Measurements from ENCODE around the gene EMX2.

Gene EMX2

DNA sequence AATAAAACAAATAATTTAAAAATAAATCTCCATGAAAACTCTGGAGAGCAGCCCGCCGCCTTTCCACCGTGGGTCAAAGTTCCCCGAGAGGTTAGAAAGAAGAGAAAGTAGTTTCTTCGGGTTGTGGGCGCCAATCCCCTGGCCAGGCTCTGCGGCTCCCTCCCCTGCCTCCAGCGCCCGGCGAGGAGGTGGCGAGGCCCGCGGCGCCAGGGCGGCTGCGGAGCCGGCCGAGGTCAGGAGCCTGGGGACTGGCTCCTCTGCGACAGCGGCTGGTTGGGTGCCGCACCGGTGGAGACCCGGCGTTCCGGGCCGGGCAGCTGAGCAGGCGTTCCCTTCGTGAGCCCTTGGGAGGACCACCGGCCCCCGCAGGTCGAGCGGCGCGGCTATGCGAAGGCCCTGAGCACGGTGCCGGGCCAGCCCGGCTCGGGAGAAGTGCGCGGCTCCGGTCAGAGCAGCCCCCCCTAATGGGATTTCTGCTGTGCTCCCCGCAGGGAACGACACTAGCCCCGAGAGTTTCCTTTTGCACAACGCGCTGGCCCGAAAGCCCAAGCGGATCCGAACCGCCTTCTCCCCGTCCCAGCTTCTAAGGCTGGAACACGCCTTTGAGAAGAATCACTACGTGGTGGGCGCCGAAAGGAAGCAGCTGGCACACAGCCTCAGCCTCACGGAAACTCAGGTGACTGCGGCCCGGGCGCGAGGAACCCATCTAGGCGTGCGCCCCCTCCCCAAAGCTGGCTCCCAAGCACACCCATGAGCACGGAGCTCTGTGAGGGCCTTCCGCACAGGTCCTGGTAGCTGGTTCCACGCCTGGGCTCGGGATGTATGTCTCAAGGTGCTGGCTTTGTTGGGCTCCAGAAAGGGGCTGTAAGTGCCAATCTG, 2.8 kb downstream of the EMX2 start:
- no peak for DNase-seq

GRCh38 chr10:117546020-117546580, 3.6 kb downstream of the EMX2 start:
- DNase-seq: no peak

- no peak for DNase-seq
Observed at GRCh38 chr10:117546581-117547015, 4.1 kb downstream of the EMX2 start.

DNA sequence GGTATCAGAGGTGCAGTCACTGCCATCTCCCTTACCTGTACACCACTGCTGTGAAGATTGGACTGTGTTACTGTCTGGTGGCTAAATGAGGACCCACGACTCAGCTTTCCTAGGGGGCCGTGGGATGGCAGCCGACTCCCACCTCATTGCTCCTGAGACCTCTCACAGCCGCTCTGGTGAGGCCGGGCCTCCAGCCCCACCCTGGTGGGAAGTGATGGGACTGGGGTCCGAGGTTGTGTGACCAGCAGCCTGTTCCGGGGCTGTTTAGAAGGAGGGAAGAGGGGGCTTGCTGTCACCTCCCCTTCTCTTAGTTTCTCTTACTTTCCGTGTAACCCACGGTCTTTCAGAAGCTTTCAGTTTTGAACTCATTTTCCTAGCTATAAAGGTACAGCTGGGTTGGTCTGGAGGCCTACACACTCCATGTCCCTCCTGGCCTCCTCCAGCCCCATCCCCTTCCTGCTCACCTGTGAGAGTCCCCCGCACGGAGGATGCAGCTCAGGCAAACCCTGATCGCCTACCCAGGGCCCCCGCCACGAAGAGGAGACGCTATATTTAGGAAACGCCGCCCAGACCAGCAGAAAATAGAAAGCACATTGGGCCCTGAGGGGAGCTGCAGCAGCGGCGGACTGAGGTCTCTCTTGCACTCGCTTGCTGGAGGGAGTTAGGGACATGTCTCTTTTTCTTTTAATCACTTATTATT, 4.6 kb downstream of the EMX2 start:
- DNase-seq: no peak

DNA sequence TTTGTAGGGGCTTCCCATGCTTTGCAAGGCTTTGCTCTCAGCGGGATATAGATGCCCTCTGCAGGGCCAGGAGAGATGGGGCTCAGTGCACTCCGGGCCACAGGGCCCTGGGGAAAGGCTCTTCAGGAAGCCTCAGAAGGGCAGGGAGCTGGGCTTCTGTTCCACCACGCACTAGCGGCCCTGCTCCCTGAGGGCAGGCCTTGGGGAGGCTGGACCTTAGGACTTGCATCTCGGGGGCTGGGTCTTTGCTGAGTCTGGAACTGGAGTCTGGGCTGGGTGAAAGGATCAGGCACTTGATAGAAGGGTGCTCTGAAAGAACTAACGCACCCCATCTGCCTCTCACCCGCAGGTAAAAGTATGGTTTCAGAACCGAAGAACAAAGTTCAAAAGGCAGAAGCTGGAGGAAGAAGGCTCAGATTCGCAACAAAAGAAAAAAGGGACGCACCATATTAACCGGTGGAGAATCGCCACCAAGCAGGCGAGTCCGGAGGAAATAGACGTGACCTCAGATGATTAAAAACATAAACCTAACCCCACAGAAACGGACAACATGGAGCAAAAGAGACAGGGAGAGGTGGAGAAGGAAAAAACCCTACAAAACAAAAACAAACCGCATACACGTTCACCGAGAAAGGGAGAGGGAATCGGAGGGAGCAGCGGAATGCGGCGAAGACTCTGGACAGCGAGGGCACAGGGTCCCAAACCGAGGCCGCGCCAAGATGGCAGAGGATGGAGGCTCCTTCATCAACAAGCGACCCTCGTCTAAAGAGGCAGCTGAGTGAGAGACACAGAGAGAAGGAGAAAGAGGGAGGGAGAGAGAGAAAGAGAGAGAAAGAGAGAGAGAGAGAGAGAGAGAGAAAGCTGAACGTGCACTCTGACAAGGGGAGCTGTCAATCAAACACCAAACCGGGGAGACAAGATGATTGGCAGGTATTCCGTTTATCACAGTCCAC, 5.4 kb downstream of the EMX2 start:
- DNase-seq: no peak

DNA sequence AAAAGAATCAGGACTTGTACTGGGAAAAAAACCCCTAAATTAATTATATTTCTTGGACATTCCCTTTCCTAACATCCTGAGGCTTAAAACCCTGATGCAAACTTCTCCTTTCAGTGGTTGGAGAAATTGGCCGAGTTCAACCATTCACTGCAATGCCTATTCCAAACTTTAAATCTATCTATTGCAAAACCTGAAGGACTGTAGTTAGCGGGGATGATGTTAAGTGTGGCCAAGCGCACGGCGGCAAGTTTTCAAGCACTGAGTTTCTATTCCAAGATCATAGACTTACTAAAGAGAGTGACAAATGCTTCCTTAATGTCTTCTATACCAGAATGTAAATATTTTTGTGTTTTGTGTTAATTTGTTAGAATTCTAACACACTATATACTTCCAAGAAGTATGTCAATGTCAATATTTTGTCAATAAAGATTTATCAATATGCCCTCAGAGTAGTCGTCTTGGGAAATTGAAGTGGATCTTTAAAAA, 6.6 kb downstream of the EMX2 start:
- no peak for DNase-seq

- no peak for DNase-seq
Observed at GRCh38 chr10:117550076-117550475, 7.5 kb downstream of the EMX2 start.

- DNase-seq: no peak
Observed at GRCh38 chr10:117550599-117551329, 8.2 kb downstream of the EMX2 start.

DNA sequence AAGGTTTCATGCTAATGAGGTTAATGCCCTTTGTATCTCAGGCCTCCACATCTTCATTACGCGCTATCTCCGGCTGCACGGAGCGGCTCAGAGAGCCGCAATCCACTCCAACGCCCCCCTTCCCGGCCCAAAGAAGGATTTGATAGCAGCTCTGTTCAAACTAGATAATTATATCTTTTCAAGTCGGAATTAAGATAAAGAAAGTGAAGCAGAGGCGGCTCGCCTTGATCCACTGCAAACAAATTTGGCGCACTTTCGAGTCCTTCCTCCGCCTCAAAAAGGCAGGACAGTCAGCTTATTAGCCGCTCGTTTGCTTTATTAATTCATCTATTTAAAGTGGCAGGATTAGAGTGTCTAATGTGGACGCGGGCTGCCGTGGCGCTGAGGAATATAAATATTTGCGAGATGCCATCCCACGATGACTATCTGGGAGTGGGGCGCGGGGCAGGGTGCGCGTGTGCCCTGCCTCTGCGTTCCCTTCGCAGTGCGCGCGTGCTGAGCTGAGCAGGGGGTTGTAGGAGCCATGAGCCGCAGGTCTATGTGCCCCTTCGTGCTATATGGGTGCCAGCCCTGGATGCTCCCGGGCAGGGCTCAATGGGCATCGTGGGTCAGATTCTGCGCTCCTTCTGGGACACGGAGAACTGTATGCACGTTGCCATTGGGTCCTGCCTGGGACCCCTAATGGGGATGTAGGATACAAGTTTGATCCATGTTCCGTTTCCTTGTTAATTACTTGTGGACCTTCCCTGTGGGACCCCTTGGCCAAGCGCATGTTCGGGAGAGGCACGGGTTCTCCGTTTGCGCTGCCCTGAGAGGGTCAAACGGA, 9.0 kb downstream of the EMX2 start:
- no peak for DNase-seq

- no peak for DNase-seq
Observed at GRCh38 chr10:117552156-117552631, 9.6 kb downstream of the EMX2 start.

DNA sequence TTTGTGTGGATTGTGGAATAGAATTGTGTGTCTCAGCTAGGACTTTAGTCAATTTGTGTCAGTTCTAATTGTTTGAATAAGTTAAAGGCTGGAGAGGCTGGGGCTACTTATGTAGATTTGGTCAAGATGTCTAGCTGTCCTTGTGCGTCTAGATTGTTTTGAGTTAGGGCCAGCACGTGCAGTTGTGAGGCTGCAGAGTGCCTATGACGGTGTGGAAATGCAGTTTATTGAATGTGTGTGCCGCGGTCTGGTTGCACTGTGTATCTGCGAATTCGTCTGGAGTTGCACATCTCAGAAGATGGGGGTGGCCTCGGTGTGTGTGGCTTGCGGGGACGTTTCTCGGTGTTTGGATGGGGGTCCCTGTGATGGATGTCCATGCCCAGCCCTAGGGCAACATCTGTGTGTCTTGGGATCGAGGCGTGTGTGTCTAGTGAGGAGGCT, 10.2 kb downstream of the EMX2 start:
- no peak for DNase-seq

DNA sequence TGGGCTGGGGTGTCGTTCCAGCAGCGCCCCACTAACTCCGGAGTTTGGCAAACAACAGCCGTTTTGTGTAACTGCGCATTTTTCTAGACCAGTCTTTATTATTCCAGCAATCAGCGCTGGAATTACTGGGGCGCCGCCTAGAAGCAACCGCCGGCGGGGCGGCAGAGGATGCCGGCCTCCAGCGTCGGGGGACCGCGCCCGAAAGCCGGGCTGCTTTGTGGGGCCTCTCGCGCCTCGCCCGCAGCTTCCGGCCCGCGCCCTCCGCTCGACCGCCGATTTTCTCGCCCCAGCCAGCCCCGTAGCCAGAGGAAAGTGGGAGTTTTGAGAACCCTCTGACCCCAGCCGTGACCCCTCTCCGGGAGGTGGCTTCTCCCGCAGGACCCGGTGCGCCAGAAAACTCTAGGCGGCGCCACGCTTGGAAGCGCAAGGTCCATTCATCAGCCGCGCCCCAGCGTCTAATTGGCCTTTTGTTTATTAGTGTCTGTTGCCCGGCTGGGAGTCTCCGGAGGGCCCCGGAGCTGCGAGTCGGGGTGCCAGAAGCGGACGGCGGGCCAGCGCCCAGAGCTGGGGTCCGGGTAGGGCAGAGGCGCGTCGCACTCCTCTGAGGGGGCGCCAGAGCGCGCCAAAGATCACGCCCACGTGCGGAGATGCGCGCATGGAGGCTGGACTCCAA, 10.7 kb downstream of the EMX2 start:
- no peak for DNase-seq

DNA sequence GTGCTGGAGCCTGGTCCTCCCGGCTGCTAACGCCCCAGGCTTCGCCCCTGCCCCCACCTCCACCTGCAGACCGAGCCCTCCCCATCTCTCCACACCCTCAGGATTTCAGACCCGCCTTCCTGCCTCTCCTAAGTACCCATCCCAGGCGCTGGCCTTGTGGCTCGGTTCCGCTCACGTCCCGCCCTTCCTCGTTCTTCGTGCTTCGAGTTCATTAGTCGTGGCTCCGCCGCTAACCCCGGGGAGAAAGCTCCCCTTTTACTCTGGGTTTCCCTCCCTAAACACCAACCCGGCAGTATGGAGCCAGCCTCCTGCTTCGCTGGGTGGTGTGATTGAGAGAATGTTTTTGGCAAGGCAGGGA, 11.2 kb downstream of the EMX2 start:
- no peak for DNase-seq

DNA sequence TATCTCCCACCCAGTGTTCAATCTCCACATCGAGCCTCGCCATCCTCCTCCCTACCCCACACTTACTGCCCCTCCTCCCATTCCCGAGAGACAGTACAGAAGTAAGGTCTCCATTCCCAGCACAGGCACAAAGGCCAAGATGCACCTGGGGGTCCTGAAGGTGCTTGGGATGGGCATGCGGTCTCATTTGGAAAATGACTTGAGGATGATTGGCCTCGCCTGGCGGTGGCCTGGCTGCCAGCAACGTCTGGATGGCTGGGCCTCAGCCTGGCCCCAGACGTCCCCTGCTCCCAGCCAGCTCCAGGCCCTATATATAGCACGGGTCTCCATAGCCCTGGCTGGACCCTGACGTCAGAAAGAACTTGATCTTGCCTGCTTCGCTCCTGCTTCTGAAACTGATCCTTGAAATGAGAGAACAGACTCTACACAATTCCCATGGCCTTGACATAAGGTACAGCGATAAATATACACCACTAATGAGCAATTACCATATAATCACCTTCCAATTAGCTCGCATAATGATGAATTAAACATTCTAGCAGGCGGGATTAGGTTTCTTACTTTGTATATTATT, 11.8 kb downstream of the EMX2 start:
- no peak for DNase-seq

GRCh38 chr10:117555017-117555416, 12.5 kb downstream of the EMX2 start:
- DNase-seq: no peak

DNA sequence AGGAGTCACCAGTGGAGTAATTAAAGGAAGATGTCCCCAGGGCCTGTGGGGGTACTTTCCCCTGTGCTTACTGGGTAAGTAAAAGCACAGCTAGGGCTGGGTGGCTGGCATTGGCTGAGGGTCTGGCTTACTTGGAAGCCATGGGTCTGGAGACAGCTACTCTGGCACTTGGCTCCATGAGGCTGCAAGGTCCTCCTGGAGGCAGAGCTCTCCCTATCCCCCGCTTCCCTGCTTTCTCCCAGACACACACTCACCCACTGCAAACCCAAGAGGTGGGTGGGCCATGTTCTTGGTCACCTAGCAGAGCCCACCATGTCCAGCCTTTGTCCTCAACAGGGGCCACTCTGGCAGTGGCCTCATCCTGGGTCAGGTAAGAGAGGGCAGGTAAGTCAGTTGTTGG, 13.3 kb downstream of the EMX2 start:
- DNase-seq: no peak

DNA sequence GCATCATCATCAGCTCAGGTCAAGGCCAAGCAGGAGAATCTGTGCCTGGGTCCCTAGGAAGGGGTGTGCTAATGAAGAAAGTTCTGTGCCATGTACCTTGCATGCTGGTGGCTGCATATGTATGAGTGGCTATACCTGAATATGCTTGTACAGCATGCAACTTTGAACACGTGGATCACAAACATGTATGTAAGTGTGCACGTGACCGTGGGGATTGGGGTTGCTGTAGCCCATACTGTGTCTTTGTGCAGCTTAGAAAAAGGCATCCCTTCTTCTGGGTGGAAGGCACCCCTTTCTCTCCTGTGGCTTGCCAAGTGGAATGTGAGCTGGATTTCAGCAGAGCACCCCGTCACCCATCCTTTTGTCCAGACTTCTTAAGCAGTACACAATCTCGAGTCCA, 13.8 kb downstream of the EMX2 start:
- DNase-seq: no peak

DNA sequence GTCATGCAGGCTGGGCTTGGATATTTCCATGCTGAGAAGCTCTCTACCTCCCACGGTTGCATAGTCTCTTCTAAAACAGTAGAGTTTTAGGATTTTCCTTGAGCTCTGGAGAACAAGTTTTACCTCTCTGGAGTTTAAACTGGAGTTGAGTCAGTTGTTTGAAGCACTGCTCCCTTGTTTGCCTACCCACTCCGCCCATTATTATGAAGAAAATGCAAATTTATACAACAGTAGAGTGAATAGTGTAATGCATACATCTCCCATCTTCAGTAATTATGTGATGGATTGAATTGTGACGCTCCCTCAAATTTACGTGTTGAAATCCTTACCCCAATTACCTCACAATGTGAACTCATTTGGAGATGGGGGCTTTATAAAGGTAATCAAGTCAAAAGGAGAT, 17.2 kb downstream of the EMX2 start:
- no peak for DNase-seq

- DNase-seq: no peak
Observed at GRCh38 chr10:117560942-117561341, 18.4 kb downstream of the EMX2 start.

GRCh38 chr10:117562220-117562619, 19.7 kb downstream of the EMX2 start:
- DNase-seq: no peak
